Naive thymus-derived CD4-positive, alpha-beta T cell (primary cell): ENCODE results near the gene NUP50. TPM values are rescaled to one million over a fixed set of nuclear protein-coding genes. Genes with fewer than 3 reads are reported as not detected.
A peak's percentile ranks its signal among the peaks of the same experiment; 100 is the strongest.

ENCODE experiments used
- ATAC-seq: fragments of 150-1000 bp; cut with Tn5 transposase; 2 replicates; pipeline ENCODE4 v1.10.0; 2021; ENCODE audit warnings: mild to moderate bottlenecking, moderate library complexity
- CTCF ChIA-PET: fragments of 350-600 bp; sonication (Branson Sonifier 250); formaldehyde crosslinking; loops from one replicate; lab custom pipeline; 2021; ENCODE audit warnings: antibody characterized with exemption; lab: Charles Lee
- POLR2A ChIA-PET: fragments of 350-600 bp; sonication (Branson Sonifier 250); formaldehyde crosslinking; loops from one replicate; lab custom pipeline; 2021; ENCODE audit warnings: antibody characterized with exemption, inconsistent platforms; lab: Charles Lee
- DNase-seq, 9 donors: peaks; one replicate each; pipeline versions ENCODE4 v3.0.0 to v3.0.0-alpha.2; 2020 to 2022; ENCODE audit warnings: mixed read lengths in 1 of 9
- H3K27ac ChIP-seq: one replicate; pipeline ENCODE4 v1.7.0; 2013; ENCODE audit warnings: mild to moderate bottlenecking, low read depth, low read length, moderate library complexity
- H3K27me3 ChIP-seq, 2 donors: one replicate each; pipeline ENCODE4 v1.7.0; 2013; ENCODE audit warnings: low read length in 2 of 2, mild to moderate bottlenecking in 2 of 2, moderate library complexity in 2 of 2; ENCODE audit not compliant: control insufficient read depth in 2 of 2, insufficient read depth in 2 of 2
- H3K36me3 ChIP-seq, 3 experiments: 1 replicate in 2 of 3; 2 replicates in 1 of 3; pipeline ENCODE4 v1.7.0; 2013; ENCODE audit warnings: low read length in 3 of 3, mild to moderate bottlenecking in 3 of 3, moderate library complexity in 1 of 3; ENCODE audit not compliant: insufficient read depth in 3 of 3, control insufficient read depth in 2 of 3
- H3K4me1 ChIP-seq, 2 donors: one replicate each; pipeline ENCODE4 v1.7.0; 2013; ENCODE audit warnings: low read length in 2 of 2, mild to moderate bottlenecking in 2 of 2, moderate library complexity in 1 of 2; ENCODE audit not compliant: control insufficient read depth in 2 of 2, insufficient read depth in 2 of 2
- H3K4me3 ChIP-seq: 2 replicates; pipeline ENCODE4 v1.7.0; 2013; ENCODE audit warnings: mild to moderate bottlenecking, low read length
- H3K9me3 ChIP-seq, 3 experiments: 1 replicate in 2 of 3; 2 replicates in 1 of 3; pipeline ENCODE4 v1.7.0; 2013; ENCODE audit warnings: low read length in 3 of 3; ENCODE audit not compliant: control insufficient read depth in 2 of 3
- H3K27ac Mint-ChIP-seq, 9 donors: one replicate each; pipeline ENCODE4 v1.8.0; 2020 to 2022; ENCODE audit warnings: mixed read lengths in 9 of 9, mild to moderate bottlenecking in 8 of 9, moderate library complexity in 5 of 9, inconsistent platforms in 2 of 9
- H3K27me3 Mint-ChIP-seq, 5 donors: one replicate each; pipeline ENCODE4 v1.8.0; 2021 to 2022; ENCODE audit warnings: mixed read lengths in 5 of 5, mild to moderate bottlenecking in 1 of 5
- H3K36me3 Mint-ChIP-seq, 5 donors: one replicate each; pipeline ENCODE4 v1.8.0; 2020 to 2022; ENCODE audit warnings: mixed read lengths in 5 of 5, mild to moderate bottlenecking in 3 of 5, inconsistent platforms in 1 of 5
- H3K4me1 Mint-ChIP-seq, 7 donors: one replicate each; pipeline ENCODE4 v1.8.0; 2020 to 2022; ENCODE audit warnings: mixed read lengths in 7 of 7, mild to moderate bottlenecking in 3 of 7, inconsistent platforms in 1 of 7
- H3K4me3 Mint-ChIP-seq, 10 donors: one replicate each; pipeline ENCODE4 v1.8.0; 2020 to 2022; ENCODE audit warnings: mild to moderate bottlenecking in 10 of 10, mixed read lengths in 10 of 10, moderate library complexity in 6 of 10, inconsistent platforms in 2 of 10
- H3K9me3 Mint-ChIP-seq, 11 donors: one replicate each; pipeline ENCODE4 v1.8.0; 2020 to 2022; ENCODE audit warnings: mixed read lengths in 11 of 11, mild to moderate bottlenecking in 4 of 11, inconsistent platforms in 1 of 11, moderate library complexity in 1 of 11
- intact Hi-C, 2 donors: fragments of 100-400 bp; cut with micrococcal nuclease; formaldehyde crosslinking; loops; one replicate each; pipeline ENCODE4 v1.15.1; 2023
- polyA plus RNA-seq, 2 donors: library from polyadenylated mRNA; unstranded; fragments of 300-500 nt; fragmentation: Illumina TruSeq; gene quantifications; one replicate each; pipeline ENCODE4 v1.2.3, GENCODE V29; 2021
- total RNA-seq, 6 experiments: library from RNA in 5 of 6; stranded (reverse) in 5 of 6; gene quantifications; 1 replicate in 5 of 6; 2 replicates in 1 of 6; pipeline ENCODE4 v1.2.3 and lab custom pipeline; 2021 to 2026

Gene NUP50
- total and polyA plus RNA-seq, 7 experiments from 2014 or later: 50.6 to 151 (median 113) TPM

- no peaks in the 10 kb centered on the region for H3K27me3 Mint-ChIP-seq
- H3K36me3 Mint-ChIP-seq: peaks cover 6 to 24% (median 14%) of the 10 kb centered on the region in 5 donors
- no peaks in the 10 kb centered on the region for H3K27me3 ChIP-seq
- H3K4me3 Mint-ChIP-seq: peak overlapping the region; percentile 85 to 100 (median 96)
- peak overlapping the region; percentile 81 for H3K4me3 ChIP-seq
- intact Hi-C loops: loop anchor here (1.0 to 5.0 kb wide), 5 partner anchors 9 to 870 kb away; partner anchors contain the start of gene KIAA0930 (in 1 of the 2)
- peaks cover 36 to 77% (median 67%) of the 10 kb centered on the region in 7 donors for H3K4me1 Mint-ChIP-seq
- H3K27ac ChIP-seq: peak overlapping the region; percentile 77
- peak overlapping the region; percentile 88 to 97 (median 95) for H3K27ac Mint-ChIP-seq
- CTCF ChIA-PET: interaction anchor here (1.3 kb wide), 3 partner anchors 8 to 14 kb away, joined by 3 to 5 read pairs (median 3); no protein-coding TSS in a partner anchor
- DNase-seq (peak in 4 of 9 donors; percentile 15 to 44 (median 28)), ATAC-seq (peak; percentile 17)
- POLR2A ChIA-PET: interaction anchor here (0.6 to 3.8 kb wide), 12 partner anchors 9 to 1153 kb away, joined by 3 to 33 read pairs (median 4); no protein-coding TSS in a partner anchor
- H3K4me1 ChIP-seq: peaks cover 27 to 31% of the 10 kb centered on the region in 2 donors
- H3K36me3 ChIP-seq: peaks cover 3 to 24% (median 5%) of the 10 kb centered on the region in 3 experiments
- H3K9me3 ChIP-seq: no peaks in the 10 kb centered on the region
- H3K9me3 Mint-ChIP-seq: no peaks in the 10 kb centered on the region
Measured at GRCh38 chr22:45164270-45165088, 754 bp downstream of the NUP50 start.

GRCh38 chr22:45166932-45167331 lies 3.2 kb downstream of the NUP50 start:
- no peak for ATAC-seq
- Mint-ChIP-seq H3K27ac (peak overlapping the region in 7 of 9 donors; percentile 12 to 85 (median 76)), H3K36me3 (peaks cover 10 to 43% (median 33%) of the 10 kb centered on the region in 5 donors), H3K9me3 (no peaks in the 10 kb centered on the region), H3K4me1 (peaks cover 52 to 79% (median 75%) of the 10 kb centered on the region in 7 donors), H3K27me3 (no peaks in the 10 kb centered on the region), H3K4me3 (peak overlapping the region in 7 of 10 donors; percentile 1 to 53 (median 5))
- intact Hi-C loops: no loop called here
- DNase-seq: no peak
- H3K36me3 ChIP-seq: peaks cover 17 to 39% (median 23%) of the 10 kb centered on the region in 3 experiments
- no peak overlapping the region for H3K27ac ChIP-seq
- POLR2A ChIA-PET: no interaction called here
- peaks cover 37 to 47% of the 10 kb centered on the region in 2 donors for H3K4me1 ChIP-seq
- CTCF ChIA-PET: no interaction called here
- H3K27me3 ChIP-seq: no peaks in the 10 kb centered on the region
- no peaks in the 10 kb centered on the region for H3K9me3 ChIP-seq
- H3K4me3 ChIP-seq: no peak overlapping the region

- Mint-ChIP-seq H3K4me3 (peak overlapping the region; percentile 42 to 78 (median 70)), H3K27me3 (no peaks in the 10 kb centered on the region), H3K4me1 (peaks cover 62 to 93% (median 89%) of the 10 kb centered on the region in 7 donors), H3K9me3 (peaks cover 0 to 3% (median 0%) of the 10 kb centered on the region in 11 donors), H3K27ac (peak overlapping the region; percentile 80 to 96 (median 94)), H3K36me3 (peaks cover 10 to 58% (median 43%) of the 10 kb centered on the region in 5 donors)
- Histone ChIP-seq H3K4me1 (peaks cover 52 to 72% of the 10 kb centered on the region in 2 donors), H3K36me3 (peaks cover 17 to 37% (median 26%) of the 10 kb centered on the region in 3 experiments), H3K27me3 (no peaks in the 10 kb centered on the region), H3K27ac (peak overlapping the region; percentile 64), H3K4me3 (no peak overlapping the region), H3K9me3 (no peaks in the 10 kb centered on the region)
- ATAC-seq (peak; percentile 32), DNase-seq (peak in 5 of 9 donors; percentile 15 to 46 (median 26))
- ChIA-PET POLR2A (interaction anchor here (0.5 kb wide), 1 partner anchor 13 kb away, joined by 3 read pairs; no protein-coding TSS in a partner anchor), CTCF (no interaction called here)
- intact Hi-C loops: no loop called here
Measured at GRCh38 chr22:45169591-45170466, 6.1 kb downstream of the NUP50 start.

GRCh38 chr22:45171830-45172229 lies 8.1 kb downstream of the NUP50 start:
- Mint-ChIP-seq H3K36me3 (peaks cover 15 to 64% (median 47%) of the 10 kb centered on the region in 5 donors), H3K27ac (peak overlapping the region; percentile 64 to 98 (median 92)), H3K4me3 (peak overlapping the region; percentile 36 to 80 (median 69)), H3K4me1 (peaks cover 58 to 93% (median 90%) of the 10 kb centered on the region in 7 donors), H3K9me3 (peaks cover 0 to 3% (median 0%) of the 10 kb centered on the region in 11 donors), H3K27me3 (no peaks in the 10 kb centered on the region)
- H3K9me3 ChIP-seq: no peaks in the 10 kb centered on the region
- DNase-seq (no peak), ATAC-seq (no peak)
- CTCF ChIA-PET: no interaction called here
- peaks cover 24 to 45% (median 35%) of the 10 kb centered on the region in 3 experiments for H3K36me3 ChIP-seq
- H3K4me1 ChIP-seq: peaks cover 42 to 76% of the 10 kb centered on the region in 2 donors
- intact Hi-C loops: loop anchor here in 1 of 2 donors (2.0 kb wide), 1 partner anchor 69 kb away; the partner anchor contains the start of gene KIAA0930
- H3K27ac ChIP-seq: peak overlapping the region; percentile 80
- no peak overlapping the region for H3K4me3 ChIP-seq
- POLR2A ChIA-PET: interaction anchor here (0.7 to 1.0 kb wide), 2 partner anchors 12 to 1217 kb away, joined by 3 to 4 read pairs; no protein-coding TSS in a partner anchor
- H3K27me3 ChIP-seq: no peaks in the 10 kb centered on the region

- ChIA-PET CTCF (interaction anchor here (0.5 to 1.3 kb wide), 5 partner anchors 8 to 1982 kb away, joined by 3 to 5 read pairs (median 3); partner anchors contain the start of gene NUP50), POLR2A (interaction anchor here (0.6 to 3.0 kb wide), 10 partner anchors 9 to 991 kb away, joined by 3 to 33 read pairs (median 3); partner anchors contain the start of gene NUP50)
- H3K27me3 Mint-ChIP-seq: no peaks in the 10 kb centered on the region
- DNase-seq (peak in 7 of 9 donors; percentile 65 to 85 (median 79)), ATAC-seq (peak; percentile 95)
- intact Hi-C loops: loop anchor here (1.0 to 2.0 kb wide), 3 partner anchors 8 to 68 kb away; partner anchors contain the start of genes KIAA0930 (in 1 of the 2) and NUP50 (in 1 of the 2)
- H3K9me3 Mint-ChIP-seq: peaks cover 0 to 3% (median 0%) of the 10 kb centered on the region in 11 donors
- no peaks in the 10 kb centered on the region for H3K27me3 ChIP-seq
- peaks cover 42 to 72% of the 10 kb centered on the region in 2 donors for H3K4me1 ChIP-seq
- H3K9me3 ChIP-seq: no peaks in the 10 kb centered on the region
- peaks cover 52 to 96% (median 93%) of the 10 kb centered on the region in 7 donors for H3K4me1 Mint-ChIP-seq
- peaks cover 15 to 65% (median 49%) of the 10 kb centered on the region in 5 donors for H3K36me3 Mint-ChIP-seq
- peaks cover 24 to 49% (median 35%) of the 10 kb centered on the region in 3 experiments for H3K36me3 ChIP-seq
- peak overlapping the region; percentile 80 for H3K27ac ChIP-seq
- H3K27ac Mint-ChIP-seq: peak overlapping the region; percentile 89 to 98 (median 93)
- peak overlapping the region; percentile 52 for H3K4me3 ChIP-seq
- H3K4me3 Mint-ChIP-seq: peak overlapping the region; percentile 66 to 88 (median 78)
Measured at GRCh38 chr22:45172881-45173585, 9.3 kb downstream of the NUP50 start.
